ENCODE data around the gene C17orf50.

C17orf50 gene

DNA sequence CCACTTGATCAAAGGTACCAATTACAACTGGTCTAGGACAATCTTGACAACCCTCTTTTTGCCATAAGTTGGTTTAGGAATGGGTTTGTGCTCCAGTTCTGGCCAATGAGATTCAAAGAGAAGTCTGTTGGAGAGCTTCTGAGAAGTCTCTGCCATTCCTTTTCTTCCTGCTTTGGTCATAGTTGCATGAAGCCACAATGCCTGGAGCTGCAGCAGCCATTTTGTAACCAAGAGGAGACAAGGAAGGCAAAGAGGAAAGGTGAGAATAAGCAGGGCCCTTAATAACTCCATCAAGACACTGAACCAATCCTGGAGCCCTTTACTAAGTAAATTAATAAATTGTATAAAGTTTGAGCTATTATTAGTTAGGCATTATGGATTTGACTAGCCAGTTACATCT, 3.4 kb upstream of the C17orf50 start:
- DNase-seq, result no peak

GRCh38 chr17:35761601-35762000, 914 bp downstream of the C17orf50 start:
- no peak for DNase-seq

DNA sequence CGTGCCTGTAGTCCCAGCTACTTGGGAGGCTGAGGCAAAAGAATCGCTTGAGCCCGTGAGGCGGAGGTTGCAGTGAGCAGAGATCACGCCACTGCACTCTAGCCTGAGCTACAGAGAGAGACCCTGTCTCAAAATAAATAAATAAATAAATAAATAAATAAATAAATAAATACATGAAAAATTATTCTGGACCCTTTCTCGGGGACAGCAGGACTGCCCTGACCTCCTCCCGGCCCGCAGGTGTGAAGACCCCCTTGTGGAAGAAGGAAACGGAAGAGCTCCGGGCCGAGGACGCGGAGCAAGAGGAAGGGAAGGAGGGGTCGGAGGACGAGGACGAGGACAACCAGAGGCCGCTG, 3.1 kb downstream of the C17orf50 start:
- no peak for DNase-seq

DNA sequence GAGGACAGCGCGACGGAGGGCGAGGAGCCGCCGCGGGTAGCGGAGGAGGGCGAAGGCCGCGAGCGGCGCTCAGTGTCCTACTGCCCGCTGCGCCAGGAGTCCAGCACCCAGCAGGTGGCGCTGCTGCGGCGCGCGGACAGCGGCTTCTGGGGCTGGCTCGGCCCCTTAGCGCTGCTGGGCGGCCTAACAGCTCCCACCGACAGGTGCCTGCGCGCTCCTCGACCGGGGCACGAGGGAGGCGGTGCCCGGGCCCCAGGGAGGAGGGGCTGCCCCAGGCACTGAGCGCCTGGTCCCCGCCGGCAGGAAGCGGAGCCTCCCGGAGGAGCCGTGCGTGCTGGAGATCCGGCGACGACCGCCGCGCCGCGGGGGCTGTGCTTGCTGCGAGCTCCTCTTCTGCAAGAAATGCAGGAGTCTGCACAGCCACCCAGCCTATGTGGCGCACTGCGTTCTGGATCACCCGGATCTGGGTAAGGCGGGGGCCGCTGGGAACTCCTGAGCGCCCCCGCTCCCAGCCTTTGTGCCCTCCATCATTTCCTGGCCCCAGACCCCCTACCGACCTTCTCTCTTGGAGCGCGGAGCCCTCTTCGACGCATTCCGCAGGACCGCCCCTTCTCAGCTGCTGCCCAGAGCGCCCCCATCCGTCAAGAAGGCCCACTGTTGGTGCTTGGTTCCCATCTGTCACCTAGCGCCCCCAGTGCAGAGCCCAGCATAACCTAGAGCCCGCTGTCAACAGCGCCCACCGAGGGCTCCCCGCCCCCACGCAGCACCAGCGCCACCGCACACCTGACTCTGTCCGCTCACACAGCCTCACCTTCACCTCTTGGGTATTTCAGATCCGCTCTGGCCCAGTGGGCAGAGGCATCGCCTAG, 3.7 kb downstream of the C17orf50 start:
- DNase-seq, result peak; percentile 90

GRCh38 chr17:35765086-35765710, 4.5 kb downstream of the C17orf50 start:
- DNase-seq, result no peak

- no peak for DNase-seq
Measured at GRCh38 chr17:35765756-35766488, 5.2 kb downstream of the C17orf50 start.

GRCh38 chr17:35766489-35766877, 5.8 kb downstream of the C17orf50 start:
- DNase-seq, result no peak

DNA sequence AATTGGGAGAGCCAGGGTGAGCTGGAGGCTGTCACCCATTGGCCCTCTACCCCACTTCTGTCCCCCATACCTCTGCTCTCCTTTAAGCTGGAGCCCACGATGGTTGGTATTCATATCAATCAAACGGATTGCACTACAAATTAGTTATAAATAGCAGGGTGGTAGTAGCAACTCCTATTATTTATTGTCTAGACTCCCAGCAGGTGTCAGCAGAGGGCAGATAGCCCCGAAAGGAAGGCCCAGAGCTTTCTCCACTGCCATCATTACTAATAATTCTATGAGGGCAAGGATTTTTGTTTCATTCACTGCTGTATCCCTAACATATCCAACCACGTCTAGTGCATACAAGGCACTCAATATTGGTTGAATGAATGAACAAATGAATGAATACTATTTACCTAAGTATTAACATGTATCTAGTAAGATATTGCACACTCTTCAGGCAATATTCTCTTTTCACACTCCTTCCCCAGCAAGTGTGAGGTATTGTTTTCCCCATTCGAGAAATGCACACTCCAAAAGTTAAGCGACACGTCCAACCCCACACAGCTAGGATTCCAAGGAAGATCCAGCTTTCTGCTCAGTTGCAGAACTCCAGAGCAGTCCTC, 6.3 kb downstream of the C17orf50 start:
- no peak for DNase-seq

GRCh38 chr17:35768797-35769196, 8.1 kb downstream of the C17orf50 start:
- no peak for DNase-seq

DNA sequence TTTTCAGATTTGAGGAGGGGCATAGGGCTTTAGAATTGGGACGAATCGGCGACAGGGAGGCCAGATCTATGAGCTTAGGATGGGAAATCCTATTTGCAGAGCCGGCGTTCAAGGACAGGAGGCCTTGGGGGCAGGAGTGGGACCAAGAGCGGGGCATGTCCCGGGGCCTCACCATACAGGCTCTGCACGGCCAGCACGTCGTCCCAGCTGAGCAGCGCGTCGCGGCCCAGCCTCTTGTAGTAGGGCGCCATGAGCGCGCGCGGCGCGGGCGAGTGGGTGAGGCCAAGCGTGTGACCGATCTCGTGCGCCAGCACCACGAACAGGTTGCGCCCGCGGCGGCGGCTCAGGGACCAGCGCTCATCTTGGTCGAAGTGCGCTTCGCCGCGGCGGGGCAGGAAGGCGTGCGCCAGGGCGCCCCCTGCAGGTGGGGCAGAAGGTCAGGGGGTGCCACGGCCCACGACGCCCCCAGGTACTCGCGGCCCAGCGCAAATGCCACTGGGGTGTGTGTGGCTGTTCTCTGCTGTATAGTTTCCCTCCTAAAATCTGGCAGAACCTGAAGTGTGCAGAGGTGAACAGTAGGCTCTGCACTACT, 9.3 kb downstream of the C17orf50 start:
- DNase-seq, result no peak

DNA sequence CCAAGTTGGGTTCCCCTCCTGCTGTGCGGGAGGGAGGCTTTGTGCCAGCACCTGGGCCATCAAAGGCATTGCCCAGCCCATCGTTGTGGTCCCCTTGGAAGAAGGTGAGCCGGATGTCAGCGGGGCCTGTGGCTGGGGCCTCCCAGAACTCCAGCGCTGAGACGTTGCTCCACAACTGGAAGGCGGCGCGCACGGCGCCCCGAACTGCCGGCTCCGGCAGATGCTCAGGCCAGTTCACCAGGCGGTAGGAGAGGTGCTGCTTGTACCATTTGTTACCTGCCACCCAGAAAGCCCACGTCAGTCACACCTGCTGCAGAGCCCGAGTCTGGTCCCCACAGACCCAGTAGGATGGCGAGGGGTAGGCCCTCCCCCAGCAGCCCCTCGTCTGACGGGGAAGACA, 12.4 kb downstream of the C17orf50 start:
- DNase-seq, result no peak

GRCh38 chr17:35773679-35774425, 13.2 kb downstream of the C17orf50 start:
- no peak for DNase-seq

DNA sequence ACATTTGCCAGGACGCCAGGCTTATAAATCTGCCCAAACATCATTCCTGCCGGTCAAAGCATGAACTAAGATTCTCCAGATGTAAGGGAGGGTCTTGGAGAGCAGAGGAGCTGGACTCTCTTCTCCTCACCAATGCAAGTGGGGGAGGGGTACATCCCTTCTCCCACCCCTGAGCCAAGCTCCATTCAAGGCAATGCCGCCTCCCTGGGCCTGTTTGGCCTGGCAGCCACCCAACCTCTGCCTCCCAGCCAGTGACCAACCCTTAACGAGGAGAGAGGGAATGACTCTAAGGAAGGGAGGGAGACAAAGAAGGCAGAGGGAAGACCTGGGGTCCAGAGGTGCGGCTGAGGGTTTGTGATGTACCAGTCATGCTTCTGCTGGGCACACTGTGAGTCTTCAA, 13.8 kb downstream of the C17orf50 start:
- DNase-seq, result peak; percentile 70

DNA sequence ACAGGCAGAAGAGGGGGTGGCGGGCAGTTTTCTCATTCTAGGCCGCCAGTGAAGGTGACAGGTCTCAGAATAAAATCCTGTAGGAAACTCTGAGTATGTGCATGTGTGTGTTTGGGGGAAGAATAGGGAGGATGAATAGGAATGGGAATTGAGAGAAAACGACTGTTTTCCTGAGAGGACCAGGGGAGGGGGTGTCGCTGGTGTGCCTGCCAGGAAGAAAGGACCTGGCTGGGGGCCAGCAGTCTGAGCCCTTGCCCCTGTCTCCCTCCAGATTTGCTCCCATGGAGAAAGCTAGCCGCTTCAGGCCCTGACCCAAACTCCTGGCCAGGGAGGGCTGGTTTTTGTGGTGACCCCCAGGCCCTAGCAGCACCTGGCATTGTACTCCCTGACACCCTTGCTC, 14.4 kb downstream of the C17orf50 start:
- DNase-seq, result no peak

DNA sequence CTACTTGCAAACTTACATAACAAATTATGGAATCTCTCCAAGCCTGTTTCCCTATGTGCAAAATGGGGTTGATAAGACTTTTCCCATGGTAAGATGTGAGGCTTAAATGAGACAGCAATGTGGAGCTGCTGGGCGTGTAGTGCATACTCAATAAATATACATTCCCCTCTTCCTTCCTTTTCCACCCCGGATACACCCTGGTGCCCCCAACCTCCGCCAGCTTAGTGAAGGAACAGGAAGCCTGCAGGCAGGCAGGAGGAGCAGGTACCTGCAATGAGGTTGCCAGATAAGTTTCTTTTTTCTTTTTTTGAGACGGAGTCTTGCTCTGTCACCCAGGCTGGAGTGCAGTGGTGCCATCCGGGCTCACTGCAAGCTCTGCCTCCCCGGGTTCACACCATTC, 14.9 kb downstream of the C17orf50 start:
- no peak for DNase-seq

GRCh38 chr17:35778641-35779196, 18.0 kb downstream of the C17orf50 start:
- no peak for DNase-seq

DNA sequence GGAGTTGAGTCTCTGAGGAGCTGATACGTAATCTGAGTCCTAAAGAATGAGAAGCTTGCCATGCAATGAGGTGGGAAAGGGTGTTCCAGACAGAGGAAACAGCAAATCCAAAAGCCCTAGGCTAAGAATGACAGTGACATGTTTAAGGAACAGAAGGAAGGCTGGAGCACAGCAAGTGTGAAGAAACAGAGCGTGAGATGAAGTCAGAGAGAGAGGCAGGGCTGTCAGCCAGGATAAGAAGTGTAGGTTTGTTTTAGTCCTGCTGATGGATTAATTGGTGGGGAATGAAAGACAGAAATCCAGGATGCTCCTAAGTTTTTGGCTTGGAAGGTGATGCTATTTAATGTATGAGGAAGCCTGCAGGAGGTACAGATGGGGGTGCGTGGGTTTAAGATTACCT, 20.3 kb downstream of the C17orf50 start:
- DNase-seq, result no peak

GRCh38 chr17:35784895-35785294, 24.2 kb downstream of the C17orf50 start:
- DNase-seq, result no peak

GRCh38 chr17:35786941-35787432, 26.3 kb downstream of the C17orf50 start:
- no peak for DNase-seq

- DNase-seq, result no peak
Measured at GRCh38 chr17:35788477-35789368, 28.0 kb downstream of the C17orf50 start.

- no peak for DNase-seq
Measured at GRCh38 chr17:35790841-35791240, 30.2 kb downstream of the C17orf50 start.

Measured in right hindlimb (tissue), 1 donor.